NB4 (cell line): Measurements from ENCODE around the gene TNFRSF25.

Source experiments
- DNase-seq: peaks from one replicate; pipeline ENCODE4 v3.0.0; 2010; ENCODE audit warnings: low read depth
- H3K4me3 ChIP-seq: one replicate; pipeline ENCODE4 v1.5.1; 2011; ENCODE audit warnings: mild to moderate bottlenecking, low read depth, low read length, moderate library complexity
- CTCF ChIP-seq: IDR thresholded peaks from one replicate; pipeline ENCODE4 v1.5.1; 2012; ENCODE audit warnings: low read depth, low read length
- MAX ChIP-seq: IDR thresholded peaks from 2 replicates; pipeline ENCODE4 v1.6.1; 2011; ENCODE audit warnings: low read depth, low read length
- MYC ChIP-seq: IDR thresholded peaks from 2 replicates; pipeline ENCODE4 v1.6.1; 2011; ENCODE audit warnings: low read depth, low read length
- POLR2A ChIP-seq: IDR thresholded peaks from 2 replicates; pipeline ENCODE4 v1.6.1; 2011; ENCODE audit warnings: mild to moderate bottlenecking; ENCODE audit not compliant: insufficient read length; ENCODE audit errors: extremely low read depth

The TNFRSF25 gene

GRCh38 chr1:6424000-6424565, 41.9 kb downstream of the TNFRSF25 start:
- TF ChIP-seq POLR2A (no peak), CTCF (no peak), MAX (no peak), MYC (no peak)
- no peak overlapping the region for H3K4me3 ChIP-seq
- DNase-seq = no peak

- no peak overlapping the region for H3K4me3 ChIP-seq
- TF ChIP-seq POLR2A (no peak), CTCF (peak; percentile 89), MAX (no peak), MYC (no peak)
- DNase-seq = peak; percentile 65
Measured at GRCh38 chr1:6423321-6423999, 42.5 kb downstream of the TNFRSF25 start.

GRCh38 chr1:6421266-6421665, 44.7 kb downstream of the TNFRSF25 start:
- H3K4me3 ChIP-seq = no peak overlapping the region
- TF ChIP-seq MYC (no peak), MAX (no peak), POLR2A (no peak), CTCF (no peak)
- DNase-seq = no peak

- peak overlapping the region; percentile 11 for H3K4me3 ChIP-seq
- TF ChIP-seq MAX (0 out of 2 replicates have a peak, but pooled peaks have one; percentile 32), MYC (no peak), CTCF (no peak), POLR2A (peak; percentile 35)
- DNase-seq = peak; percentile 76
Measured at GRCh38 chr1:6420454-6421042, 45.4 kb downstream of the TNFRSF25 start.

- peak; percentile 84 for DNase-seq
- TF ChIP-seq CTCF = no peak
- peak; percentile 20 for TF ChIP-seq POLR2A
- TF ChIP-seq MAX = no peak
- no peak for TF ChIP-seq MYC
- H3K4me3 ChIP-seq = peak within 1 kb of the TSS; percentile 11
Measured at GRCh38 chr1:6419804-6420453, 46.0 kb downstream of the TNFRSF25 start, which contains the start of gene HES2. HES2 (minus strand) TSS chr1:6419919; CDS start chr1:6419820, 99 bp downstream.
